HCT116 (cell line): ENCODE data around the gene GNG12. TPM values are rescaled to one million over a fixed set of nuclear protein-coding genes. Genes with fewer than 3 reads are reported as not detected.

Experiments used
- ATAC-seq: fragments of 200-7000 bp; cut with Tn5 transposase; 2 replicates; pipeline ENCODE4 v1.9.1; 2020; ENCODE audit warnings: mild to moderate bottlenecking, moderate library complexity
- BruUV-seq: library from RNA; stranded (reverse); fragments of 400-500 nt; replicated peaks from 2 replicates; lab custom pipeline; 2021; lab: Mats Ljungman, UMichigan
- CTCF ChIA-PET: fragments of 300-600 bp; sonication (Branson Sonifier 250); formaldehyde crosslinking; loops from one replicate; lab custom pipeline; 2021; ENCODE audit warnings: antibody characterized with exemption; lab: Charles Lee
- POLR2A ChIA-PET: fragments of 300-600, 350-600 bp; sonication (Branson Sonifier 250); formaldehyde crosslinking; loops from one replicate; lab custom pipeline; 2021; ENCODE audit warnings: antibody characterized with exemption; lab: Charles Lee
- RAD21 ChIA-PET, 2 experiments: fragments of 300-600 bp; sonication (Branson Sonifier 250); formaldehyde crosslinking; loops; one replicate each; lab custom pipeline; 2023; ENCODE audit warnings: low total read pairs in 2 of 2; ENCODE audit not compliant: uncharacterized antibody in 2 of 2, unreplicated experiment in 2 of 2, low non-redundant PET in 1 of 2; lab: Charles Lee
- DNase-seq: peaks from one replicate; pipeline ENCODE4 v3.0.0-alpha.2; 2010; ENCODE audit warnings: low read depth, low spot score
- H2AFZ ChIP-seq: fragments of 200-600 bp; shearing (Covaris generic), sonication (generic); 2 replicates; pipeline ENCODE4 v1.6.1; 2017; ENCODE audit warnings: low read depth, mixed run types, mixed read lengths, antibody characterized with exemption, low read length; ENCODE audit not compliant: poor library complexity, severe bottlenecking
- H3K27ac ChIP-seq: 2 replicates; pipeline ENCODE4 v1.5.1; 2012; ENCODE audit warnings: low read depth, low read length
- H3K27me3 ChIP-seq: fragments of 200-600 bp; sonication (generic); 2 replicates; pipeline ENCODE4 v1.6.1; 2016; ENCODE audit warnings: mixed run types, low read length, mixed read lengths; ENCODE audit not compliant: insufficient read depth
- H3K36me3 ChIP-seq, 2 experiments: fragments of 200-500 bp in 1 of 2; fragments of 200-600 bp in 1 of 2; sonication (Bioruptor generic) in 1 of 2; sonication (generic) in 1 of 2; 2 replicates each; pipeline versions ENCODE4 v1.5.1 to v1.6.1; 2014 to 2016; ENCODE audit warnings: low read length in 2 of 2, inconsistent platforms in 1 of 2, mixed read lengths in 1 of 2, mixed run types in 1 of 2; ENCODE audit not compliant: insufficient read depth in 2 of 2, control insufficient read depth in 1 of 2
- H3K4me1 ChIP-seq, 2 experiments: fragments of 200-600 bp in 1 of 2; sonication (generic) in 1 of 2; 2 replicates each; pipeline versions ENCODE4 v1.5.1 to v1.6.1; 2012 to 2017; ENCODE audit warnings: low read length in 2 of 2, inconsistent platforms in 1 of 2, mild to moderate bottlenecking in 1 of 2, mixed read lengths in 1 of 2, mixed run types in 1 of 2, moderate library complexity in 1 of 2; ENCODE audit not compliant: insufficient read depth in 2 of 2, control insufficient read depth in 1 of 2
- H3K4me2 ChIP-seq: fragments of 200-600 bp; sonication (generic); 2 replicates; pipeline ENCODE4 v1.6.1; 2017; ENCODE audit warnings: mixed run types, low read length, mixed read lengths
- H3K4me3 ChIP-seq, 2 experiments: fragments of 200-600 bp in 1 of 2; sonication (generic) in 1 of 2; replicated peaks in 1 of 2; 2 replicates each; pipeline ENCODE4 v1.5.1; 2011 to 2016; ENCODE audit warnings: low read length in 2 of 2, control low read depth in 1 of 2, low read depth in 1 of 2, mild to moderate bottlenecking in 1 of 2, mixed read lengths in 1 of 2, mixed run types in 1 of 2
- H3K79me2 ChIP-seq: fragments of 200-600 bp; sonication (generic); 2 replicates; pipeline ENCODE4 v1.6.1; 2017; ENCODE audit warnings: mild to moderate bottlenecking, mixed run types, low read length, moderate library complexity, mixed read lengths; ENCODE audit not compliant: insufficient read depth
- H3K9ac ChIP-seq: fragments of 200-600 bp; sonication (generic); 2 replicates; pipeline ENCODE4 v1.6.1; 2016; ENCODE audit warnings: low read length, mixed read lengths
- H3K9me2 ChIP-seq: fragments of 200-600 bp; sonication (generic), shearing (Covaris generic); 2 replicates; pipeline ENCODE4 v1.6.1; 2017; ENCODE audit warnings: mixed run types, mild to moderate bottlenecking, moderate library complexity; ENCODE audit not compliant: insufficient read depth
- H3K9me3 ChIP-seq, 2 experiments: fragments of 200-500 bp in 1 of 2; fragments of 200-600 bp in 1 of 2; sonication (Bioruptor generic) in 1 of 2; sonication (generic) in 1 of 2; 2 replicates each; pipeline ENCODE4 v1.6.1; 2014 to 2017; ENCODE audit warnings: low read length in 2 of 2, mixed read lengths in 2 of 2, inconsistent platforms in 1 of 2, low read depth in 1 of 2, mild to moderate bottlenecking in 1 of 2, mixed run types in 1 of 2, moderate library complexity in 1 of 2; ENCODE audit not compliant: control insufficient read depth in 1 of 2, insufficient read depth in 1 of 2
- H4K20me1 ChIP-seq: fragments of 200-600 bp; sonication (generic), shearing (Covaris generic); 2 replicates; pipeline ENCODE4 v1.6.1; 2017; ENCODE audit warnings: mixed run types, mild to moderate bottlenecking, moderate library complexity; ENCODE audit not compliant: insufficient read depth
- CEBPB ChIP-seq: IDR thresholded peaks from 2 replicates; pipeline ENCODE4 v1.6.1; 2012; ENCODE audit warnings: low read depth
- EGR1 ChIP-seq: IDR thresholded peaks from 2 replicates; pipeline ENCODE4 v1.6.1; 2012; ENCODE audit warnings: low read depth
- EZH2phosphoT487 ChIP-seq: fragments of 200-600 bp; IDR thresholded peaks from 2 replicates; pipeline ENCODE4 v1.6.1; 2018; ENCODE audit warnings: antibody characterized with exemption, borderline replicate concordance
- JUND ChIP-seq: IDR thresholded peaks from 2 replicates; pipeline ENCODE4 v1.6.1; 2012
- POLR2A ChIP-seq: IDR thresholded peaks from 2 replicates; pipeline ENCODE4 v1.7.0; 2011; ENCODE audit warnings: borderline replicate concordance; ENCODE audit not compliant: insufficient read depth, insufficient read length; ENCODE audit errors: extremely low read depth
- SRF ChIP-seq: IDR thresholded peaks from 2 replicates; pipeline ENCODE4 v1.6.1; 2012; ENCODE audit warnings: low read depth
- ZFX ChIP-seq: fragments of 450-650 bp; IDR thresholded peaks from 2 replicates; pipeline ENCODE4 v1.6.1; 2017
- intact Hi-C: fragments of 100-400 bp; cut with micrococcal nuclease; formaldehyde crosslinking; loops from 2 replicates; pipeline ENCODE4 v1.10.0; 2022
- total RNA-seq: library from RNA; stranded (reverse); gene quantifications from one replicate; pipeline ENCODE4 v1.2.1, GENCODE V29; 2021; ENCODE audit not compliant: unreplicated experiment
- TF ChIP-seq, protein P1 (sequence below): IDR thresholded peaks from 2 replicates; pipeline ENCODE4 v1.6.1; 2012; ENCODE audit warnings: low read depth
- TF ChIP-seq, protein P2 (sequence below): IDR thresholded peaks from 2 replicates; pipeline ENCODE4 v1.6.1; 2011; ENCODE audit warnings: mild to moderate bottlenecking, low read length, moderate library complexity; ENCODE audit not compliant: insufficient replicate concordance; ENCODE audit errors: extremely low read depth
- TF ChIP-seq, protein P3 (sequence below), 3 experiments: fragments of 200-600 bp in 1 of 3; sonication (generic) in 1 of 3; IDR thresholded peaks in 2 of 3; conservative IDR thresholded peaks in 1 of 3; 2 replicates each; pipeline ENCODE4 v1.5.1; 2012 to 2017; ENCODE audit warnings: low read depth in 2 of 3, low read length in 2 of 3, antibody characterized with exemption in 1 of 3, borderline replicate concordance in 1 of 3, control low read depth in 1 of 3, mild to moderate bottlenecking in 1 of 3, mixed read lengths in 1 of 3, mixed run types in 1 of 3, moderate library complexity in 1 of 3; ENCODE audit not compliant: insufficient read depth in 1 of 3

Gene GNG12
- total RNA-seq, 1 experiment from 2014 or later = 49.6 TPM

DNA sequence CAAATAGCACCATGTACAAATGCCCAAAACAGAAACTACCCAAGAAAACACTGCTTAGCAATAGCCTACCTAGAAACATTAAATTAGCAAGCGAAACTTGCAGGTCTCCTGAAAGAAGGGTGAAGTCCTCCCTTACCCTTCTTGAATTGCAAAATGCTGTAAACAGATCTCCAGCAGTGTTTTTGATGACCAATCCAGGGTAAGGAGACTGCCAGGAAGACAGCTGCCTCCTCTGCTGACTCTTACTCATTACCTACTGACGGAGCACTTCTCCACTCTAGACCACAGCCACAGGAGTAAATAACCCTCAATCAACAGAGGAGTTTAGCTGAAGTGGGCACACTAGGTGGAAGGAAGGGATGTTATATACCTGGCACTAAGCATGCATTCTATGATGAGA is 180.5 kb downstream of the GNG12 start:
- H3K27ac ChIP-seq = no peak overlapping the region
- no peaks in the 10 kb centered on the region for H3K9me2 ChIP-seq
- ATAC-seq (no peak), DNase-seq (no peak)
- BruUV-seq = no TSS peak
- no peaks in the 10 kb centered on the region for H3K4me1 ChIP-seq
- ChIA-PET CTCF (no interaction called here), RAD21 (no interaction called here), POLR2A (no interaction called here)
- H3K27me3 ChIP-seq = no peaks in the 10 kb centered on the region
- H2AFZ ChIP-seq = no peak overlapping the region
- H3K36me3 ChIP-seq = no peaks in the 10 kb centered on the region
- intact Hi-C loops = no loop called here
- H3K9me3 ChIP-seq = no peaks in the 10 kb centered on the region
- H4K20me1 ChIP-seq = no peaks in the 10 kb centered on the region
- no peak overlapping the region for H3K4me3 ChIP-seq
- no peak overlapping the region for H3K9ac ChIP-seq
- no peaks in the 10 kb centered on the region for H3K79me2 ChIP-seq
- TF ChIP-seq, protein P1, sequence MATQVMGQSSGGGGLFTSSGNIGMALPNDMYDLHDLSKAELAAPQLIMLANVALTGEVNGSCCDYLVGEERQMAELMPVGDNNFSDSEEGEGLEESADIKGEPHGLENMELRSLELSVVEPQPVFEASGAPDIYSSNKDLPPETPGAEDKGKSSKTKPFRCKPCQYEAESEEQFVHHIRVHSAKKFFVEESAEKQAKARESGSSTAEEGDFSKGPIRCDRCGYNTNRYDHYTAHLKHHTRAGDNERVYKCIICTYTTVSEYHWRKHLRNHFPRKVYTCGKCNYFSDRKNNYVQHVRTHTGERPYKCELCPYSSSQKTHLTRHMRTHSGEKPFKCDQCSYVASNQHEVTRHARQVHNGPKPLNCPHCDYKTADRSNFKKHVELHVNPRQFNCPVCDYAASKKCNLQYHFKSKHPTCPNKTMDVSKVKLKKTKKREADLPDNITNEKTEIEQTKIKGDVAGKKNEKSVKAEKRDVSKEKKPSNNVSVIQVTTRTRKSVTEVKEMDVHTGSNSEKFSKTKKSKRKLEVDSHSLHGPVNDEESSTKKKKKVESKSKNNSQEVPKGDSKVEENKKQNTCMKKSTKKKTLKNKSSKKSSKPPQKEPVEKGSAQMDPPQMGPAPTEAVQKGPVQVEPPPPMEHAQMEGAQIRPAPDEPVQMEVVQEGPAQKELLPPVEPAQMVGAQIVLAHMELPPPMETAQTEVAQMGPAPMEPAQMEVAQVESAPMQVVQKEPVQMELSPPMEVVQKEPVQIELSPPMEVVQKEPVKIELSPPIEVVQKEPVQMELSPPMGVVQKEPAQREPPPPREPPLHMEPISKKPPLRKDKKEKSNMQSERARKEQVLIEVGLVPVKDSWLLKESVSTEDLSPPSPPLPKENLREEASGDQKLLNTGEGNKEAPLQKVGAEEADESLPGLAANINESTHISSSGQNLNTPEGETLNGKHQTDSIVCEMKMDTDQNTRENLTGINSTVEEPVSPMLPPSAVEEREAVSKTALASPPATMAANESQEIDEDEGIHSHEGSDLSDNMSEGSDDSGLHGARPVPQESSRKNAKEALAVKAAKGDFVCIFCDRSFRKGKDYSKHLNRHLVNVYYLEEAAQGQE = no peak
- TF ChIP-seq EGR1 (no peak), CEBPB (no peak), SRF (no peak), EZH2phosphoT487 (no peak), ZFX (no peak), POLR2A (no peak), JUND (no peak)
- TF ChIP-seq, protein P2, sequence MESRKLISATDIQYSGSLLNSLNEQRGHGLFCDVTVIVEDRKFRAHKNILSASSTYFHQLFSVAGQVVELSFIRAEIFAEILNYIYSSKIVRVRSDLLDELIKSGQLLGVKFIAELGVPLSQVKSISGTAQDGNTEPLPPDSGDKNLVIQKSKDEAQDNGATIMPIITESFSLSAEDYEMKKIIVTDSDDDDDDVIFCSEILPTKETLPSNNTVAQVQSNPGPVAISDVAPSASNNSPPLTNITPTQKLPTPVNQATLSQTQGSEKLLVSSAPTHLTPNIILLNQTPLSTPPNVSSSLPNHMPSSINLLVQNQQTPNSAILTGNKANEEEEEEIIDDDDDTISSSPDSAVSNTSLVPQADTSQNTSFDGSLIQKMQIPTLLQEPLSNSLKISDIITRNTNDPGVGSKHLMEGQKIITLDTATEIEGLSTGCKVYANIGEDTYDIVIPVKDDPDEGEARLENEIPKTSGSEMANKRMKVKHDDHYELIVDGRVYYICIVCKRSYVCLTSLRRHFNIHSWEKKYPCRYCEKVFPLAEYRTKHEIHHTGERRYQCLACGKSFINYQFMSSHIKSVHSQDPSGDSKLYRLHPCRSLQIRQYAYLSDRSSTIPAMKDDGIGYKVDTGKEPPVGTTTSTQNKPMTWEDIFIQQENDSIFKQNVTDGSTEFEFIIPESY = no peak
- TF ChIP-seq, protein P3, sequence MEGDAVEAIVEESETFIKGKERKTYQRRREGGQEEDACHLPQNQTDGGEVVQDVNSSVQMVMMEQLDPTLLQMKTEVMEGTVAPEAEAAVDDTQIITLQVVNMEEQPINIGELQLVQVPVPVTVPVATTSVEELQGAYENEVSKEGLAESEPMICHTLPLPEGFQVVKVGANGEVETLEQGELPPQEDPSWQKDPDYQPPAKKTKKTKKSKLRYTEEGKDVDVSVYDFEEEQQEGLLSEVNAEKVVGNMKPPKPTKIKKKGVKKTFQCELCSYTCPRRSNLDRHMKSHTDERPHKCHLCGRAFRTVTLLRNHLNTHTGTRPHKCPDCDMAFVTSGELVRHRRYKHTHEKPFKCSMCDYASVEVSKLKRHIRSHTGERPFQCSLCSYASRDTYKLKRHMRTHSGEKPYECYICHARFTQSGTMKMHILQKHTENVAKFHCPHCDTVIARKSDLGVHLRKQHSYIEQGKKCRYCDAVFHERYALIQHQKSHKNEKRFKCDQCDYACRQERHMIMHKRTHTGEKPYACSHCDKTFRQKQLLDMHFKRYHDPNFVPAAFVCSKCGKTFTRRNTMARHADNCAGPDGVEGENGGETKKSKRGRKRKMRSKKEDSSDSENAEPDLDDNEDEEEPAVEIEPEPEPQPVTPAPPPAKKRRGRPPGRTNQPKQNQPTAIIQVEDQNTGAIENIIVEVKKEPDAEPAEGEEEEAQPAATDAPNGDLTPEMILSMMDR (IDR thresholded peaks at IDR 0.05 in 2 of 3, conservative IDR thresholded peaks at IDR 0.05 in 1 of 3; ENCODE audit: borderline replicate concordance in 1 of 3, insufficient read depth in 1 of 3, low read depth in 2 of 3, low read length in 2 of 3) = no peak
- no peak overlapping the region for H3K4me2 ChIP-seq

Other genes with a start within 250 kb of the GNG12 start
- 105 TPM for gene GADD45A, start 148.3 kb downstream of the GNG12 start, total RNA-seq
- gene DIRAS3, start 217.2 kb upstream of the GNG12 start, total RNA-seq = 1.9 TPM